ENCODE data around the gene GNG5. TPM values are rescaled to one million over a fixed set of nuclear protein-coding genes. Genes with fewer than 3 reads are reported as not detected.
"Not testable (repeated sequence)": the region's sequence is repeated elsewhere in the genome, so short reads cannot be mapped to it uniquely, and the experiment has no call there.

Gene GNG5
- 105 TPM for total RNA-seq

- DNase-seq (ENCODE audit: low spot score), result peak; percentile 99
Measured at GRCh38 chr1:84506002-84506728, at the start of gene GNG5, which contains the start of gene SPATA1. Gene GNG5, minus strand, starts transcription at chr1:84506581. Its CDS starts 490 bp downstream, at chr1:84506091. Gene SPATA1, plus strand, starts transcription at chr1:84506386. Its CDS starts 9,974 bp downstream, at chr1:84516360.

- DNase-seq (ENCODE audit: low spot score), result no peak
Measured at GRCh38 chr1:84550826-84551225, 44.4 kb upstream of the GNG5 start.

- DNase-seq (ENCODE audit: low spot score), result no peak
Measured at GRCh38 chr1:84541679-84542078, 35.3 kb upstream of the GNG5 start.

GRCh38 chr1:84540759-84541158 is 34.4 kb upstream of the GNG5 start:
- no peak for DNase-seq (ENCODE audit: low spot score)

GRCh38 chr1:84539972-84540371 is 33.6 kb upstream of the GNG5 start:
- no peak for DNase-seq (ENCODE audit: low spot score)

- DNase-seq (ENCODE audit: low spot score), result no peak
Measured at GRCh38 chr1:84538599-84538998, 32.2 kb upstream of the GNG5 start.

GRCh38 chr1:84525779-84526178 is 19.4 kb upstream of the GNG5 start:
- no peak for DNase-seq (ENCODE audit: low spot score)

GRCh38 chr1:84524590-84524989 is 18.2 kb upstream of the GNG5 start:
- no peak for DNase-seq (ENCODE audit: low spot score)

- no peak for DNase-seq (ENCODE audit: low spot score)
Measured at GRCh38 chr1:84510668-84511067, 4.3 kb upstream of the GNG5 start.

GRCh38 chr1:84510165-84510564 is 3.8 kb upstream of the GNG5 start:
- DNase-seq (ENCODE audit: low spot score), result no peak

GRCh38 chr1:84509029-84509428 is 2.6 kb upstream of the GNG5 start:
- no peak for DNase-seq (ENCODE audit: low spot score)

GRCh38 chr1:84508510-84508909 is 2.1 kb upstream of the GNG5 start:
- DNase-seq (ENCODE audit: low spot score), result no peak

GRCh38 chr1:84507887-84508286 is 1.5 kb upstream of the GNG5 start:
- DNase-seq (ENCODE audit: low spot score), result not testable (repeated sequence)

GRCh38 chr1:84506729-84507453 is 510 bp upstream of the GNG5 start:
- DNase-seq (ENCODE audit: low spot score), result no peak

- no peak for DNase-seq (ENCODE audit: low spot score)
Measured at GRCh38 chr1:84505493-84506001, 834 bp downstream of the GNG5 start.

GRCh38 chr1:84504580-84505492 is 1.5 kb downstream of the GNG5 start:
- DNase-seq (ENCODE audit: low spot score), result no peak

GRCh38 chr1:84502927-84503326 is 3.5 kb downstream of the GNG5 start:
- no peak for DNase-seq (ENCODE audit: low spot score)

- no peak for DNase-seq (ENCODE audit: low spot score)
Measured at GRCh38 chr1:84497631-84498275, 8.6 kb downstream of the GNG5 start.

- no peak for DNase-seq (ENCODE audit: low spot score)
Measured at GRCh38 chr1:84496498-84496897, 9.9 kb downstream of the GNG5 start.

GRCh38 chr1:84493747-84494146 is 12.6 kb downstream of the GNG5 start:
- DNase-seq (ENCODE audit: low spot score), result no peak

- no peak for DNase-seq (ENCODE audit: low spot score)
Measured at GRCh38 chr1:84492726-84493125, 13.7 kb downstream of the GNG5 start.

Data from ureter (tissue), 1 donor.